HG02870 (cell line): Measurements from ENCODE around the gene WDR35.
A peak's percentile ranks its signal among the peaks of the same experiment; 100 is the strongest.
"Not testable (repeated sequence)": the region's sequence is repeated elsewhere in the genome, so short reads cannot be mapped to it uniquely, and the experiment has no call there.

Source experiments
- ATAC-seq: cut with Tn5 transposase; IDR thresholded peaks from one replicate; pipeline ENCODE4 v1.9.1; 2021; ENCODE audit warnings: mild to moderate bottlenecking, moderate library complexity; ENCODE audit not compliant: unreplicated experiment

The WDR35 gene

GRCh38 chr2:19943189-19943588 lies 46.7 kb downstream of the WDR35 start:
- ATAC-seq, result no peak

- no peak for ATAC-seq
Measured at GRCh38 chr2:19942199-19942598, 47.7 kb downstream of the WDR35 start.

DNA sequence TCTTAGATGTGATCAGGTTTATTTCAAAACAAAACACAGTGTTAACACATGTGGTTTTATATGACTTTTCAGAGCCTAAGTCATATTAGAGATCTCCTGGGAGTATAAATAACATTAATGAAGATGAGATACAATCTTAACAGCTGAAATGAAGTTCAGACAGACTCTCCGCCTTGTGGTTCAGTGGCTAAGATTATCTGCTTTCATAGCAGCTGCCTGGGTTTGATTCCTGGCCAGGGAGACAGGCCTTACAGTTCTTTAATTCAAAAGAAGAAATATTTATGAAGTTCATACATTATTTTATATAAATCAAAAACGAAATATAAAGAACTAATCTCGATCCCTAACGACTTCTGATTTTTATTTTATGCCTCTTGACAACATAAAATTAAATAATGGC lies 52.9 kb downstream of the WDR35 start:
- ATAC-seq, result no peak

DNA sequence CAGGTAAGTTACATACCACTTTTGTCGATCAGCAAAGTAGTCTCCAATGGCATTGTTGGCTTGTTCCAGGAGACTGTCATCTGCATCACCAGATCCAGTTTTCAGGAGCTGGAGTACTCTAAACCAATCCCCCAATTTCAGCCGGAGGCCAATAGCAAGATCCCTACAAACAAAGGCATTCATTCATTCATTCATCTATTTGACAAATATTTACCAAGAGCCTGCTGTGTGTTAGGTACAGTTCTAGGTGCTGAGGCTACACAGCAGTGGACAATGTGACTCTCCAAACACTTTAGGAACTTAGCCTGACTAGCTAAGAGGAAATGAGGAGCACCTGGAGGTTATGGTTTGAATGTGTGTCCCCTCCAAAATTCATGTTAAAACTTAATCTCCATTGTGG lies 53.7 kb downstream of the WDR35 start:
- ATAC-seq, result no peak

DNA sequence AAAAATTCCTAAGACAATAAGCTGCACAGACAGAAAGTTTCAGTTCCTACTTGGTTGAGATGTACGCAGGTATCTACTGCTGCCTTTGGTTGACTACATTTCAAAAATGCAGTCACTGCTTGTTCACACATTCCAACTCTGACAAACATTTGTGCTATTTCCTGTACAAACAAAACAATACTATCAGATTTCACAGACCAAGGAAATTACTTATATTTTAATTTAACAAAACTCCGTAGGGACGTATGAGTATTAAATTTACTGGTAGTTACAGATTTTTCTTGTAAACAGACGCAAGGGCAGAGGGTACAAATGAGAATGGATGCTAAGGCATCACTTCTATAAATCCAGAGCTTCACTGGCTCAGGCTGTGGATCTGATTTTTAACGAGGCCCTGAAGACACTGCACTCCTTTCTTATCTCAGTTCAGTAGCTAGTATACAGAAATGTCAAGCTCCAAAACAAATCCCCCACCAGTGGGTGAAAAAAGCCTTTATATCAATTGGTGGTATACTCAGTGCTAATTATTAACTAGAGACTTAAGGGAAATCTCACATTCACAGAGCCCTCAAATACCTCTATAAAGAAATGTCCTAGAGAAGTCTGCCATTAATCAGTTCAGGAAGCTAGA lies 56.4 kb downstream of the WDR35 start:
- peak; percentile 93 for ATAC-seq

DNA sequence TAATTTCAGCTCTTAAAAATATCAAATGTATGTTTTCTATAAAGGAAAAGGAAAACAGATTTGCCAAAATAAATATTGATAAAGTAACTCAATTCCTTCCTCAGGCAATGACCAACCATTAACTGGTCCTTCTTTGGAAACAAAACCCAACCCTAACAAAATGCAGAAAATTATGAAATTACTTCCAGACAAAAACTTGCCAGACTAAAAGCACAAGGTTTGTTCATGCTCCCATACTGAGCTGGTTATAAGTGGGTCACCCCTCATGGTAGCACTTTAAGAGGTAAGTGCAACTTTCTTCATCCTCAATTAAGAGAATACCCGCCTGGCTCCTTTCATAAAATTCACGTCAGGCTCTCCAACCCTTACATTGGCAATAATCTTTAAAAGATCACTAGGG lies 57.0 kb downstream of the WDR35 start:
- peak; percentile 37 for ATAC-seq

DNA sequence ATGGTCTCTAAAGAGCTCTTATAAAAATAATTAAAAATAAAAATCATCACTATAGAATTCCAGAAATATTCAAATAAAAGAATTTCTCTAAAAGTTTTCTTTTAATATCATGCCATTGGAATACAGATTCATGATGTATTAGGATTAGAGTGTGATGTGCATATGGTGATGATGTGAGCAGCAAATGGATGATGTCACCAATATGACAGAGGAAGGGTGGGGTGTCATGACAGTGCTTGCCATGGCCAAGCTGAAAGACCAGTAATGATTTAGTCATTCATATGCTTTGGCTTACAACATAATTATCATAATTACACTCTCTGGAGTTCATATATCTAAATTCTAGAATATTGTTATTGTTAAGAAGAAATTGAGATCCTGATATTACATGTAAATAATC lies 60.7 kb downstream of the WDR35 start:
- no peak for ATAC-seq

- ATAC-seq, result not testable (repeated sequence)
Measured at GRCh38 chr2:19927816-19928215, 62.1 kb downstream of the WDR35 start.

- not testable (repeated sequence) for ATAC-seq
Measured at GRCh38 chr2:19924526-19924925, 65.4 kb downstream of the WDR35 start.

GRCh38 chr2:19922188-19922587 lies 67.7 kb downstream of the WDR35 start:
- not testable (repeated sequence) for ATAC-seq

DNA sequence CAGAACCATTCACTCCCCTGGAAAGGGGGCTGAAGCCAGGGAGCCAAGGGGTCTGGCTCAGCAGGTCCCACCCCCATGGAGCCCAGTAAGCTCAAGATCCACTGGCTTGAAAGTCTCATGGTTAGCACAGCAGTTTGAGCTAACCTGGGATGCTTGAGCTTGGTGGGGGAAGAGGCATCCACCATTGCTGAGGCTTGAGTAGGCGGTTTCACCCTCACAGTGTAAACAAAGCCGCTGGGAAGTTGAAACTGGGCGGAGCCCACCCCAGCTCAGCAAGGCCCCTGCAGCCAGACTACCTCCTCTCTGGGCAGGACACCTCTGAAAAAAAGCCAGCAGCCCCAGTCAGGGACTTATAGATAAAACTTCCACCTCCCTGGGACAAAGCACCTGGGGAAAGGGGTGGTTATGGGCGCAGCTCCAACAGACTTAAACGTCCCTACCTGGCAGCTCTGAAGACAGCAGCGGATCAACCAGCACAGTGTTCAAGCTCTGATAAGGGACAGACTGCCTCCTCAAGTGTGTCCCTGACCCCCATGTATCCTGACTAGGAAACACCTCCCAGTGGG lies 73.4 kb downstream of the WDR35 start:
- no peak for ATAC-seq

DNA sequence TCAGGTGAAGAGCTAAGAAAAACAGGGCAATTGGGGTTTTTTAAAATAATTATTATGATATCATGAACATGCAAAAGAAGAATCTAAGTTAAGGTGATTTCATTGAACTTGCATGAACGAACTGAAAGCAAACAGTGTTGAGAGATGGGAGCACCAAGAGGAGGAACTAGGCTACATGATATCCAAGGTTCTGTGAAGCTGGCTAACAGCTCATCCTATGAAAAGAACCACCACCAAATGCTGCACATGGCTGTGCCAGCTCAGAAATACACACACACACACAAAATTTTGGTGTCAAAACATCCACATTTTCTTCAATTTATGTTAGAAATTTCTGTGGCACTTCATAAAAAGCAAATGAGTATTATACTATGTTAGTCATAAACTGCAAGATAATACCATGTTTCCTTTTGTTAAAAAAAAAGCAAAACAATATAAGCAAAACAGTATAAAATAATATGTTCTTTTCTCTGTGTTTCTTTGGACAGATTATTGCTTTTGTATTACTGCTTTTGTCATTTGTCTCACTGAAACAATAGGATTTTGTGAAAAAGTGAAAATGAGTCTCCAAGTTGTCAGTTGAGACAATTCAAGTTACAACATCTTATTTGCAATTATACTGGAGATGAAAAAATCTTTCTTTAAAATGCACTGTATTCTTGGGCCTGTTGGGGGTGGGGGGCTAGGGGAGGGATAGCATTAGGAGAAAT lies 75.5 kb downstream of the WDR35 start:
- ATAC-seq, result no peak

GRCh38 chr2:19911808-19912509 lies 77.9 kb downstream of the WDR35 start:
- ATAC-seq, result no peak

- no peak for ATAC-seq
Measured at GRCh38 chr2:19902216-19902740, 87.6 kb downstream of the WDR35 start.

DNA sequence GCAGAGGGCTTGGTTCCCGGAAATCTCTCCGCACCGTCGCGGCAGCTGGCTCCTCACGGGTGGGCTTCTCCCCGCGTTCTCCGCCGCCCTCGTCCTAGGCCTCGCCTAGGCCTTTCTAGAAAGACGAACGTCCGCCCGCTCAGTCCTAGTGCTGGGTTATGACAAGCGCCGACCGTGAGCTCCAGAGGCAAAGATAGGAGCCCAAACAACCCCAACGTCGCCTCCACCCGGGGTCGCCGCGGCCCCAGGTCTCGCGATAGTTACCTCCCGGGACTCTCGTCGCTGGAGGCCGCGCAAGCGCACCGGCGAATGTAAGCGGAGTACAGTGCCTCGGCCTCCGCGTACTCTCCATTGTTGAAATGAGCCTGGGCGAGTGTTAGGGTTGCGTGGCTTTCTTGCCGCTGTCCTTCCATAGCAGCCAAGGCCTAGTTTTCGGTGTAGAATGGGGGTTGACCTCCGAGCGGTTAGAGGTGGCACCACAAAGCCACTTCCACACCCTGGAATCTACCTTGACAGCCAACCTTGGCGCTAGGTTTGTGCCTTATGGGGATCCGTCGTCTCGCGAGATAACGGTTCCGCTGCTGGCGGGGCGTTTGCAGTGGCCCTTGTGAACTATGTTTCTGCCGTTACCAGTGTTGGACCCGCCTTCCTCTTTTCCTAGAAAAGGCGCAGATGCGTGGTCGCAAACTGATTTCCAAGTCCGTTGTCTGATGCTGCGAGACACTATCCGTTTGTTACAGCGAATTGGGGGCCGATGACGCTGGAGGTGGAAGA lies 88.3 kb downstream of the WDR35 start, which contains the start of gene TTC32:
TTC32 (minus strand) TSS at position 542 of the 774 bp plus-strand sequence; CDS start at position 413, 129 bp downstream.
- peak; percentile 82 for ATAC-seq

- ATAC-seq, result peak; percentile 1
Measured at GRCh38 chr2:19900931-19901441, 88.9 kb downstream of the WDR35 start.

GRCh38 chr2:19899985-19900930 lies 89.6 kb downstream of the WDR35 start:
- ATAC-seq, result peak; percentile 27

DNA sequence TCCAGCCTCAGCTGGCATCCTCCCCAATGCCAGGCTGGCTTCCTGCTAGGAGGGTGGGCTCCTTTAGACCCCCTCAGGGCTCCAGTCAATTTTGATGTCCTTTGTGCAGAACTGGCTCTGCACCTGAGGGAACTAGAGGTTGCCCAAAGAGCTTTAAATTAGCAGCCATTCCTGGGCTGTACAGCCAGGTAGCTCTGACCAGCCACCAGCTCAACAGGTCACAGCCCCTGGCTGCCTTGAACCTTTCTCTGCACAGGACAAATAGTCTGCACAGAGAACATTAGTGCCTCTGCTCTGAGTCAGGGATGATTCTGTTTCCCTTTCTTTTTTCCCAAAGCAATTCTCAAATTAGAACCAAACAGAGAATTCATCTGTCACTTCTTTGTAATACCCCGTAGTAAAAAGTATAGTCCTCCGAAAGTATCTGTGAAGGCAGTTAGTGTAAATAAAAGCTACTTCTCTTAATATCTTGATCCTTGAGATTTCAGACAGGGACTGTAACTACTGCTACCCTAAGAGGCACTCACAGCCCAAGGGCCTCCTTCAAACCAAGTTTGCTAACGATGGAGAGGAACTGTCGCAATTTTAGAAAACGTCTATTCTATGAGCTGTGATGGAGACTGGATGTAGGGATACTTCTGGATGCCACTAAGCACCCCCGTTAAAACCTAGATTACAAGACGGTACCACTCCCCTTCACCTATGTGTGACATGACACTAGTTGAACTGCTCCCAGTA lies 91.1 kb downstream of the WDR35 start:
- ATAC-seq, result no peak
